HG02840 (cell line): ENCODE results near the gene ZNF23.
"Not testable (repeated sequence)": the region's sequence is repeated elsewhere in the genome, so short reads cannot be mapped to it uniquely, and the experiment has no call there.

Experiments used
- ATAC-seq: cut with Tn5 transposase; IDR thresholded peaks from one replicate; pipeline ENCODE4 v1.9.1; 2021; ENCODE audit warnings: mild to moderate bottlenecking, moderate library complexity, moderate number of reproducible peaks; ENCODE audit not compliant: unreplicated experiment, low FRiP score

The ZNF23 gene

DNA sequence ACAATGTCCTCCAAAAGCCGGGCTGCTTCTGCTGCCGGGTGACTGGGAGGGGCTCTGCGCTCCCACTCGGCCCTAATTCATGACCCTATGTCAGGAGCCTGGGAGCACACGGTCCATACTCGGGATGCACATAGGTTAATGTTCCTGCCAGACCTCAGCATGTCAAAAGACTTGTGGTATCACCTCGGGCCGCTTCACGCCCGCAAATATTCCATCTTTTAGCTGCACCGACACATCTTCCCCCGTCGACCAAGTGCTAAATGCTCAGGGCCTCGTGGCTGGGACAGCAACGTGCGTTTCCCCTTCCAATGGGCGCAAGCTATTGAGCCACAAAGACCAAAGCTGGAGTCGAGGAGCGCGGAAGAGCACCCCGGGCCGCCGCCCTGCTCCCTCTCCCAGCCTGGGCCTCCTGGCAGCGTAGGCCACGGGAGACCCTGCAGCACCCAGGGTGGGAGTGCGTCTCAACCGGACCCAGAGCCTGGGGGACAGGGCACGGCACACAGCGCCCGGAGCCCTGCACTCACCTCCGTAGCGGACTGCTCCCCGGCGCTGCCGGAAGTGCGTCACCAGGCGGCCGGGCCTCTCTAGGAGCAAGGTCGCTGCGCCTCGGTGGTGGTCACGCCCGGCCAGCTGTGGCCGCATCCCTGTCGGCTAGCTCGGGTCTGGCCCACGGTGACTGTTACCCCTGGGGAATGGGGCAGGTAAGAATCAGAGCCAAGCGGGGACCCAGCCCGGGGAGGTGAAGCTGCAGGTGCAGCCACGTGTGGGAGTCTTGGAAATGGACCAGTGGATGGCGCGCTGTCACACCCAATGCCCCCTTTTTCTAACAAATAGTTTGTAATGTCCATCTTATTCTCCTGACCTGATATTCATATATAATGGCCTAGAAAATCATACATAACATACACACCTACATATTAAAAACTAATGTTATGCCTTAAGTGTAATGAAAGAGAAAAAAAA, at the start of gene ZNF23:
ZNF23 (minus strand) TSS at position 562 of the 963 bp plus-strand sequence. CDS start 5,451 bp downstream, outside the sequence.
- peak; percentile 94 for ATAC-seq

DNA sequence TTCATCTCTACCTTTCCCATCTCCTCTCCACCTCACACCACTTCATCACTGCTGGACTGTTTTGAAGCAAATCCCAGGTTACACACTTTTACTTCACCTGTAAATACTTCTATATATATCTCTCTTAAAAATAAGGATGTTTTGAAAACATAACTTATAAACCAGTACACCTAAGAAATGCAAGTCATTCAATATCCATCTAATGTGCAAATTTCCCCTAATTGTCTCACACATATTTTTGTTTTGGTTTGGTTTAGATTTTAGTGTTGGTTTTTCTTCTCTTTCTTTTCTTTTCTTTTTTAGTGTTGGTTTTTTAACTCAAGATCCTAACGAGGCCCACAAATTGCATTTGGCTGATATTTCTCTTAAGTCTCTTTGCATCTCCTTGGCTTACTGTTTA, 45.0 kb upstream of the ZNF23 start:
- no peak for ATAC-seq

DNA sequence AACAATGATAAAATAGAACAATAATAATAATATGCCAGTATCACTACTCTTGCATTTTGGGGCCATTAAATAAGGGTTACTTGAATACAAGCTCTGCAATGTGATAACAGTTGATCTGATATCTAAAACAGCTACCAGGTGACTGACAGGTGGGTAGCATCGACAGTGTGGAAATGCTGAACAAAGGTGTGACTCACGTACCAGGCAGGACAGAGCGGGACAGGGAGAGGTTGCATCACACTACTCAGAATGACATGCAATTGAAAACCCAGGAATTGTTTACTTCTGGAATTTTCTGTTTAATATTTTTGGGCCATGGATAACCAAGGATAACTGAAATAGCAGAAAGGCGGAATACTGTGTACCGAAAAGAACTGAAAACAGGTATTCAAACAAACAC, 42.9 kb upstream of the ZNF23 start:
- no peak for ATAC-seq

DNA sequence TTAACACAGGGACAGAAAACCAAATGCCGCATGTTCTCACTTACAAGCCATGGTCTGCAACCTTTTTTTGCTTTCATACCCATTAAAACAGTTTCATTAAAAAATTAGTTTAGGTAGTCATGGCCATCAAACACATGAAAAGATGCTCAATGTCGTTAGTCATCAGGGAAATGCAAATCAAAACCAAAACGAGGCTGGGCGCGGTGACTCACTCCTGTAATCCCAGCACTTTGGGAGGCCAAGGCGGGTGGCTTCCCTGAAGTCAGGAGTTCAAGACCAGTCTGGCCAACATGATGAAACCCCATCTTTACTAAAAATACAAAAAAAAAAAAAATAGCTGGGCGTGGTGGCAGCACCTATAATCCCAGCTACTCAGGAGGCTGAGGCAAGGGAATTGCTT, 42.0 kb upstream of the ZNF23 start:
- ATAC-seq, result not testable (repeated sequence)

GRCh38 chr16:71501547-71501946, 39.5 kb upstream of the ZNF23 start:
- no peak for ATAC-seq

DNA sequence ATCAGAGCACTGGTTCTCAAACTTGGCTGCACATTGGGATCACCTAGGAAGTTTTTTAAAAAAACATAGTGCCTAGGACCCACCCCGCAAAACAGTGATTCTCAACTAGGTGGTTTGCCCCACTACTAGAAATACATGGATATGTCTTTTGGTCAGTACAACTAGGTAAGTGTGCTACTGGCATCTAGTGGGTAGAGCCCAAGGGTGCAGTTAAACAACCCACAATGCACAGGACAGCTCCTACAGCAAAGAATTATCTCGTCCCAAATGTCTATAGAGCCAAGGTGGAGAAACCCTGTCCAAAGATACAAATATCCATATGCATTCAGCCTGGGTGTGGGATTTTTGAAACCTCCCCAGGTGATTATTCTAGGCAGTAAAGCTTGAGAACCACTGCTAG, 38.9 kb upstream of the ZNF23 start:
- ATAC-seq, result no peak

DNA sequence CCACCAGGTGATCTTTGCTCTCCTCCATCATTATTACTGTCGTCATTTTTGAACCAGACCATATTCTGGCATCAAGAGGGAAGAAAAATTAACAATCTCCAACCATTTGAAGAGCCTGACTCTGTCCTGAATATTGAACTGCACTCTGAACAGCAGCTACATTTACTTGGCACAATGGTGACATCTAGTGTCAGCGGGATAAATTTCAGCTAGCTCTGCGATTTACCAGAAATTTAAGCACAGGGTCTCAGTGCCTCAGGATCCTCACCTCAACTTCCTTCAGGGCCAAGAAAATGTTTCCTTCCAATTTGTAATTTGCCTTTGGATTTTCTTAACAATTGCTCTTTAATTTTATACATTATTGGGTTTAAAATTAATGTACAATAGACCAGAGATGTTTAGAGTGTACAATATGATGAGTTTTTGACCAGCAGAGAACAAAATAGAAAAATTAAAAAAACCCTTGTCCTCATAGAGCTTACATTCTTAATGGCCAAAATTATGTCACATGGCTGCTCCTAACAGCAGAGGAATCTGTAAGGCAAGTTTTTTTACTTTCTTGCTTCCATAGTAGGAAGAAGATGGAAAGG, 37.8 kb upstream of the ZNF23 start:
- no peak for ATAC-seq

DNA sequence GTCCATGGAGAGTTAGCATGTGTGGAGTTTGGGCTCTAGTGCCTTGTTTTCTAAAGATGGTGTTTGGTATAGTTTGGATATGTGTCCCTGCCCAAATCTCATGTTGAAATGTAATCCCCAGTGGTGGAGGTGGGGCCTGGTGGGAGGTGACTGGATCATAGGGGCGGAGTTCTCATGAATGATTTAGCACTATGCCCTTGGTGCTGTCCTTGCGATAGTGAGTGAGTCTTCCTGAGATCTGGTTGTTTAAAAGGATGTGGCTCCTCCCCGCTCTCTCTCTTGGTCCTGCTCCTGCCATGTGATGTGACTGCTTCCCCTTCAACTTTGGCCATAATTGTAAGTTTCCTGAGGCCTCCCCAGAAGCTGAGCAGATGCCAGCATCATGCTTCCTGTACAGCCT, 36.0 kb upstream of the ZNF23 start:
- no peak for ATAC-seq

- no peak for ATAC-seq
These were observed 31.2 kb upstream of the ZNF23 start for GRCh38 chr16:71493213-71493612.

DNA sequence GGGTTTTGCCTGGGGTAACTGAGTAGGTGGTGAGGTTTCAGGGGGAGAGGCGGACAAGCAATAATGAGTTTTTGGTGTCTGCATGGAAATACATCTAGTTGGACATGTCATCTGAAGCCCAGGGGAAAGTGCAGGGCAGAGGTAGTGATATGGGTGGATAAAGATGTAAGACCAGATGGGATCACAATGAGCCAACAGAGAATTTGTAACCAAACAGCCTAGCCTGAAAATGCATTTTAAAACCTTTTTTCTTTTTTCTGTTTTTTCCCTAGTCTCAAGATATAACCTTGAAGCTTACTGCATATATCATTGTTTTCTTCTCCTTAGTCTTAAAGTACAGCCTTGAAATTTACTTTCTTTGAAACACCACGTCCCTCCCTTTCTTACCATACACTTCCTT, 30.7 kb upstream of the ZNF23 start:
- ATAC-seq, result no peak

DNA sequence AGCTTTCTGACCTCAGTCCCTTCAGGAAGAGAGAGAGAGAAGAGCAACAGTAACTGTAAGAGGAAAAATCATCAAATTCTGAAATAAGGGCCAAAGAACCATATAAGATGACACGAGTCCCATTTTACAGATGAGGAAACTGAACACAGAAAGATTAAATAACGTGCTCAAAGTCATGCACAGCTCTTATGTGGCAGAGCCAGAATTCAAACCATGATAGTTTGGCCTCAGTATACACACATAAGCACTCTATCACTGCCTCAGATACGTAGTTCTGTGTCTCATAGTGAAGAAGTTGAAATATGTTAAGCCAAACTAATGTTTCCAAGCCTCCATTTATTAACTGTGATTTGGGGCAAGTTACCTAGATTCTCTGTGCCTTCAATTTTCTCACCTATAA, 29.0 kb upstream of the ZNF23 start:
- no peak for ATAC-seq

GRCh38 chr16:71490361-71490760, 28.3 kb upstream of the ZNF23 start:
- no peak for ATAC-seq

DNA sequence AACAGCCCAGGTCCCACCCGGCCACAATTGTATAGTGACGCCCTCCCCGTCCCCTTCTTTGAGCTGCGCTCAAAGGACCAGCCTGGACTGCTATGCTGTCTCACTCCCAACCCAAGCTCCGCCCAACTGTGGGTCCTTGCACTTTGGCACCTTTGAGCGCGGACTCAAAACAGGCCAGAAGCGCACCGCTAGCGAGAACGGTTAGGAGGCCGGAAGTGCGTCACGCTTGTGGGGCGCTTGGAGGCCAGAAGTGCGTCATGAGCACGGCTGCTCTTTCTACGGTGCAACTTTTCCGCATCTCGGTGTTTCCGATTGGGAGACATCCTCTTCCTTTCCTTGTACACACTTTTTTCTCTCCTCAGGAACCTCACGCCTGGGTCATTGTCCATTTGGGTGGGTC, 27.1 kb upstream of the ZNF23 start, which contains the start of gene ZNF19:
ZNF19 (minus strand) TSS at position 203 of the 400 bp plus-strand sequence. CDS start 7,210 bp downstream, outside the sequence.
- no peak for ATAC-seq

DNA sequence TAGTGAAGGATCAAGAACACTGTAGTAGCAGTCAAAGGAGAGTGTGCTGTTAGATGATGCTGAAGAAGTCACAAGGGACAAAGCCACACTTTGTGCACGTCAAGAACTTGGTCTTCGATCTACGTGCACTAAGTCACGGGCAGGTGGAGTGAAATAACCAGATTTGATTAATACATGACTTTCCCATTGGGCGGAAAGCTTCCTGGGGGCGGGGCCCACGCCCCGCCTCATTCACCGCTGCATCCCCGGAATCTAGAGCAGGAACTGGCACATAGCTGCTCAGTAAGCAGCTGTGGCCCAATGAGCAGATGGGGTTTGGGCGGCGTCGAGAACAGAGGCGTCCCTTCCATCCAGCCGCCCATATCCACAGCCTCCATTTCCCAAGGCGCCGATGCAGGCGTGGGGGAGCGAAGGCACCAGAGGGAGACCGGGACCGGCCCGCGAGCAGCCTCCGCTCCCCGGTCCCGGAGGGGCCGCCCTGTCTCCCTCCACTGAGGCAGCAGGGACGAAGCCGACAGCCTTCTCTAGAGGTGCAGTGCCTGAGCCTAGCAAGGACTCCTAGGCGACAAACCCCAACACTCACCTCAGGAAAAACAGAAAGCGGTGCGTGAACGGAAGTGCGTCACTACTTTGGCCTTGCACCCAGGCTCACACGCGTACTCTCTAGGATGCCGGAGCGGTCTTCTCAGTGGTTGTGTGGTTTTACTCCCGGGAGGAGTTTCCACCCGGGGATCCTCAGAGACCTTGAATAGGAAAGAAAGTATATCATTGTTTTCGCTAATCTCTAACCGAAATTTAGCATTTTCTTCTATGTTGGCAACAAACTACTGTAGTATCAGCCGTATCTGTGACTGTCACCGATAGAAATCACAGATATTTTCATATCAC, 22.2 kb upstream of the ZNF23 start:
- peak; percentile 86 for ATAC-seq

DNA sequence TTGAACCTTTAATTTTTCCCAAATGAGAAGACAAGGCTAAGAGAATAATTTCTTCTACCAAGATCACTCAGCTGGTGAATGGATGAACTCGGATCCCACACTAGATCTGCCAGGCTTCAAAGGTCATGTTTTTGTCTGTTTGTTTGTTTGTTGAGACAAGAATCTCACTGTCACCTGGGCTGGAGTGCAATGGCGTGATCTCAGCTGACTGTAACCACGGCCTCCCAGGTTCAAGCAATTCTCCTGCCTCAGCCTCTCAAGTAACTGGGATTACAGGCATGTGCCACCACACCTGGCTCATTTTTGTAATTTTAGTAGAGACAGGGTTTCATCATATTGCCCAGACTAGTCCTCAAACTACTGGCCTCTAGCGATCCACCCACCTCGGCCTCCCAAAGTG, 20.5 kb upstream of the ZNF23 start:
- no peak for ATAC-seq

- no peak for ATAC-seq
These were observed 18.9 kb upstream of the ZNF23 start for GRCh38 chr16:71480956-71481355.

DNA sequence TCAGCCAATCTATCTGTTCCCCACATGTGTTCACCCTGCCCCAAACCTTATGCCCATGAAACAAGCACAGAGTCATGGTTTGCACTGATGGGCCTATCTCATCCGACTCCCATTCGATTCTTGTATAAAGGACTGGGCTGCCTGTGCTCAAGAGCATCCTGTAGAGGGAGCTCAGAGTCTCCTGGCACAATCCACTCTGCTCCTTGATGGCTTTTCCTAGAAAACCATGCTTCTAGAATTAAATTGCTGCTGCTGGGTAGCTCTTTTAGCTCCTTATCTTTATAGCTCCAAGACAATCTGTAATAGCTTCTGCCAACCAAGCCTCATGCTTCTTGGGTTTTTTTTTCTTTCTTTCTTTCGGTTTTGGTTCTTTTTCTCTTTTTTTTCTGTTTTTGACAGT, 17.4 kb upstream of the ZNF23 start:
- no peak for ATAC-seq

GRCh38 chr16:71476457-71477124, 14.5 kb upstream of the ZNF23 start:
- ATAC-seq, result no peak

- ATAC-seq, result no peak
These were observed 12.8 kb upstream of the ZNF23 start for GRCh38 chr16:71474864-71475263.

GRCh38 chr16:71473891-71474290, 11.8 kb upstream of the ZNF23 start:
- no peak for ATAC-seq
